PC-3 (cell line): ENCODE measurements around the gene DLGAP4. TPM values are rescaled to one million over a fixed set of nuclear protein-coding genes. Genes with fewer than 3 reads are reported as not detected.

Experiments used
- ATAC-seq: fragments of 200-7000 bp; cut with Tn5 transposase; 2 replicates; pipeline ENCODE4 v1.9.1; 2020; ENCODE audit warnings: mild to moderate bottlenecking, moderate library complexity
- BruUV-seq: library from RNA; stranded (reverse); fragments of 400-500 nt; replicated peaks from 2 replicates; lab custom pipeline; 2021; lab: Mats Ljungman, UMichigan
- CTCF ChIA-PET: fragments of 300-600 bp; sonication (Branson Sonifier 250); formaldehyde crosslinking; loops from one replicate; lab custom pipeline; 2022; ENCODE audit warnings: antibody characterized with exemption; lab: Charles Lee
- POLR2A ChIA-PET: fragments of 300-600 bp; sonication (Branson Sonifier 250); formaldehyde crosslinking; loops from one replicate; lab custom pipeline; 2022; ENCODE audit warnings: antibody characterized with exemption; ENCODE audit not compliant: unreplicated experiment; lab: Charles Lee
- DNase-seq: peaks from one replicate; pipeline ENCODE4 v3.0.0-alpha.2; 2015
- H2AFZ ChIP-seq: fragments of 300-600 bp; sonication (generic); 2 replicates; pipeline ENCODE4 v1.6.0; 2016; ENCODE audit warnings: antibody characterized with exemption, low read length
- H3F3A ChIP-seq: fragments of 300-600 bp; sonication (generic); one replicate; pipeline ENCODE4 v1.6.0; 2017; ENCODE audit warnings: antibody characterized with exemption, low read length, control low read depth, mild to moderate bottlenecking; ENCODE audit not compliant: unreplicated experiment
- H3K27ac ChIP-seq: fragments of 300-600 bp; sonication (generic); 2 replicates; pipeline ENCODE4 v1.5.1; 2016; ENCODE audit warnings: mild to moderate bottlenecking, low read length
- H3K27me3 ChIP-seq: fragments of 300-600 bp; sonication (generic); 2 replicates; pipeline ENCODE4 v1.6.1; 2016; ENCODE audit warnings: low read length, mixed read lengths
- H3K36me3 ChIP-seq: fragments of 300-600 bp; sonication (generic); 2 replicates; pipeline ENCODE4 v1.6.1; 2016; ENCODE audit warnings: low read depth, mixed run types, low read length, mixed read lengths
- H3K4me1 ChIP-seq: fragments of 300-600 bp; sonication (generic); 2 replicates; pipeline ENCODE4 v1.5.1; 2016; ENCODE audit warnings: low read length; ENCODE audit not compliant: insufficient read depth
- H3K4me2 ChIP-seq: fragments of 300-600 bp; sonication (generic); 2 replicates; pipeline ENCODE4 v1.6.0; 2016; ENCODE audit warnings: low read length
- H3K4me3 ChIP-seq: fragments of 300-600 bp; sonication (generic); 2 replicates; pipeline ENCODE4 v1.5.1; 2016; ENCODE audit warnings: mild to moderate bottlenecking, low read length, mixed read lengths
- H3K79me2 ChIP-seq: fragments of 300-600 bp; sonication (generic); 2 replicates; pipeline ENCODE4 v1.6.1; 2017; ENCODE audit warnings: low read length, mixed read lengths
- H3K9ac ChIP-seq: fragments of 300-600 bp; sonication (generic); 2 replicates; pipeline ENCODE4 v1.6.0; 2016; ENCODE audit warnings: mild to moderate bottlenecking, low read length
- H3K9me2 ChIP-seq: fragments of 300-600 bp; sonication (generic); replicated peaks from 2 replicates; pipeline ENCODE4 v1.6.1; 2016; ENCODE audit warnings: mixed run types, low read length, mixed read lengths
- H3K9me3 ChIP-seq: fragments of 300-600 bp; sonication (generic); 2 replicates; pipeline ENCODE4 v1.6.1; 2016; ENCODE audit warnings: low read length, mixed read lengths
- H4K20me1 ChIP-seq: fragments of 300-600 bp; sonication (generic); 2 replicates; pipeline ENCODE4 v1.6.1; 2016; ENCODE audit warnings: low read length, mixed read lengths
- EZH2 ChIP-seq: fragments of 300-600 bp; sonication (generic); IDR thresholded peaks from one replicate; pipeline ENCODE4 v1.6.1; 2017; ENCODE audit warnings: antibody characterized with exemption, mild to moderate bottlenecking, low read length; ENCODE audit not compliant: unreplicated experiment
- EZH2phosphoT487 ChIP-seq: fragments of 300-600 bp; sonication (generic); IDR thresholded peaks from 2 replicates; pipeline ENCODE4 v1.6.1; 2018; ENCODE audit warnings: mild to moderate bottlenecking, antibody characterized with exemption, low read length, borderline replicate concordance
- intact Hi-C: fragments of 100-400 bp; cut with micrococcal nuclease; formaldehyde crosslinking; loops from 2 replicates; pipeline ENCODE4 v1.9.0; 2023
- total RNA-seq: library from RNA; depleted of rRNA; stranded (reverse); fragments of >200 nt; gene quantifications from 2 replicates; pipeline ENCODE4 v1.2.3, GENCODE V29; 2014
- TF ChIP-seq, protein P1 (sequence below): fragments of 300-600 bp; sonication (generic); conservative IDR thresholded peaks from 2 replicates; pipeline ENCODE4 v1.5.1; 2017; ENCODE audit warnings: antibody characterized with exemption, low read depth, mild to moderate bottlenecking, low read length

The DLGAP4 gene
- total RNA-seq, 1 experiment from 2014 or later = 21.0 TPM

DNA sequence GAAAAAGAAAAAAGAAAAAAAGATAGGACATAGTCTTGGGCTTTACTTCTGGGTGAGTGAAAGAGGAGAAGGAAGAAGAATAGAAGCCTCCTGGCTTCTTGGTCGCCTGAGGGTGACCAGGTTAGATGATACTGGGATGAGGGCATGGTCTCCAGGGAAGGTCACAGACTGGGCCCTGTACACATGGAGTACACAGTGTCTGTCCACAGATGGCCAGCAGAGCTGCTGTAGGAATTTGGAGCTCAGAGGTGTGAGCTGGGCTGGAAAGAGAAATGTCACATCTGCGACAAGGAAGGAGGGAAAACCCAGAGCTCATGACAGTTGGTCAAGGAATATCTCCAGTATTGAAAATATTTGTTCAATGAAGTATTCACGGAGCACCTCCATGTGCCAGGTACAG lies 56.1 kb downstream of the DLGAP4 start:
- no peaks in the 10 kb centered on the region for H3K9me3 ChIP-seq
- H3K27ac ChIP-seq = no peak overlapping the region
- H3K36me3 ChIP-seq = no peaks in the 10 kb centered on the region
- intact Hi-C loops = no loop called here
- H4K20me1 ChIP-seq = no peaks in the 10 kb centered on the region
- H3K4me2 ChIP-seq = no peak overlapping the region
- H3K27me3 ChIP-seq = peaks cover 33% of the 10 kb centered on the region
- H3K9ac ChIP-seq = no peak overlapping the region
- ChIA-PET POLR2A (no interaction called here), CTCF (no interaction called here)
- H3K79me2 ChIP-seq = no peaks in the 10 kb centered on the region
- BruUV-seq = no TSS peak
- DNase-seq (no peak), ATAC-seq (no peak)
- no peak overlapping the region for H2AFZ ChIP-seq
- H3K4me3 ChIP-seq = no peak overlapping the region
- H3F3A ChIP-seq = no peaks in the 10 kb centered on the region
- no peaks in the 10 kb centered on the region for H3K9me2 ChIP-seq
- no peaks in the 10 kb centered on the region for H3K4me1 ChIP-seq
- TF ChIP-seq, protein P1, sequence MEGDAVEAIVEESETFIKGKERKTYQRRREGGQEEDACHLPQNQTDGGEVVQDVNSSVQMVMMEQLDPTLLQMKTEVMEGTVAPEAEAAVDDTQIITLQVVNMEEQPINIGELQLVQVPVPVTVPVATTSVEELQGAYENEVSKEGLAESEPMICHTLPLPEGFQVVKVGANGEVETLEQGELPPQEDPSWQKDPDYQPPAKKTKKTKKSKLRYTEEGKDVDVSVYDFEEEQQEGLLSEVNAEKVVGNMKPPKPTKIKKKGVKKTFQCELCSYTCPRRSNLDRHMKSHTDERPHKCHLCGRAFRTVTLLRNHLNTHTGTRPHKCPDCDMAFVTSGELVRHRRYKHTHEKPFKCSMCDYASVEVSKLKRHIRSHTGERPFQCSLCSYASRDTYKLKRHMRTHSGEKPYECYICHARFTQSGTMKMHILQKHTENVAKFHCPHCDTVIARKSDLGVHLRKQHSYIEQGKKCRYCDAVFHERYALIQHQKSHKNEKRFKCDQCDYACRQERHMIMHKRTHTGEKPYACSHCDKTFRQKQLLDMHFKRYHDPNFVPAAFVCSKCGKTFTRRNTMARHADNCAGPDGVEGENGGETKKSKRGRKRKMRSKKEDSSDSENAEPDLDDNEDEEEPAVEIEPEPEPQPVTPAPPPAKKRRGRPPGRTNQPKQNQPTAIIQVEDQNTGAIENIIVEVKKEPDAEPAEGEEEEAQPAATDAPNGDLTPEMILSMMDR = no peak
- no peak for TF ChIP-seq EZH2
- no peak for TF ChIP-seq EZH2phosphoT487

DNA sequence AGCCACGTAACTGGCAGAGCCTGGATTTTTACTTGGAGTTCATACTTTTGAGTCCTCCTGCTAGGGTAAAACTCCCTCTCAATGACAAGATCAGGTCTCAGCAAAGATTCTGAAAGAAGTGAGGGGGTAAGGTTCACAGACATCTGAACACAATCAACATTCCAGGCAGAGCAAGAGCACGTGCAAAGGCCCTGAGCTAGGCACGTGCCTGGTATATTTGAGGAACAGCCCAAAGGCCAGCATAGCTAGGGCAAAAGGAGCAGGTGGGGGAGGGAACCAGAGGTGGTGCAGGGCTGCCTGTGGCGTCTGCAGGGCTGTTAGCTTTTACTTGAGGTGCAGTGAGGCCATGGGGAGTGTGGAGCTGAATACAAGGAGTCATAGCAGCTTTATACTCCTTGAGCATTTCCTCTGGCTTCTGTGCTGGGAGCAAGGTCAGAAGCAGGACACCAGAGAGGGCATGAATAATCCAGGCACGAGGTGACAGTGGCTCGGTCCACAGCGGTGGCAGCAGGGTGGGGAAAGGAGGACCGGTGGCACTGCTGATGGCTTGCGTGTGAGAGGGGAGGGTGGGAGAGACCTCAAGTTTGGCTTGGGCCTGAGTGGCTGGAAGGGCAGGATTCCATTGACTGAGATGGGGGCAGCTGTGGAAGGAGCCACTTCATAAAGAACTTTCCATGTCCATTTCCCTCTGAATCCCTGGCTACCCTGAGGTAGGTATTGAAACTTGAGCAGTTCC lies 57.0 kb downstream of the DLGAP4 start:
- DNase-seq (no peak), ATAC-seq (no peak)
- BruUV-seq = no TSS peak
- Histone ChIP-seq H2AFZ (no peak overlapping the region), H3K27ac (no peak overlapping the region), H3K27me3 (peaks cover 40% of the 10 kb centered on the region), H3K9me3 (no peaks in the 10 kb centered on the region), H3K9ac (no peak overlapping the region), H3K4me3 (no peak overlapping the region), H3K79me2 (no peaks in the 10 kb centered on the region), H3K9me2 (no peaks in the 10 kb centered on the region), H3F3A (no peaks in the 10 kb centered on the region), H3K4me1 (no peaks in the 10 kb centered on the region), H3K4me2 (no peak overlapping the region), H3K36me3 (no peaks in the 10 kb centered on the region), H4K20me1 (no peaks in the 10 kb centered on the region)
- ChIA-PET POLR2A (no interaction called here), CTCF (no interaction called here)
- no peak for TF ChIP-seq EZH2phosphoT487
- TF ChIP-seq, protein P1 = no peak
- intact Hi-C loops = no loop called here

DNA sequence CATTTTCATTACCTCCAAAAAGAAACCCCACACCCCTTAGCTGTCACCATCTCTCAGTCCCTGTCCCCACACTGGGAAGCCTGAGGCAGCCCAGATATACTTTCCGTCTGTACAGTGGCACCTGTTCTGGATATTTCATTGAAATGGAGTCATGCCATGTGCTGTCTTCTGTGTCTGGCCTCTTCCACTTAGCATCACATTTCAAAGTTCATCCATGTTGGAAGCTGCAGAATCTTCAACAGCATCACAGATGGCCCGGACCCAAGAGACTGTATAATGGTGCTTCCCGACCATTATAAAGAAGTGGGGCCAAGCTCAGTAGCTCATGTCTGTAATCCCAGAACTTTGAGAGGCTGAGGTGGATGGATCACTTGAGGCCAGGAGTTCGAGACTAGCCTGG lies 58.4 kb downstream of the DLGAP4 start:
- ATAC-seq = no peak
- Histone ChIP-seq H3K4me3 (no peak overlapping the region), H3F3A (no peaks in the 10 kb centered on the region), H3K4me2 (no peak overlapping the region), H3K9ac (no peak overlapping the region), H3K79me2 (no peaks in the 10 kb centered on the region), H3K36me3 (no peaks in the 10 kb centered on the region), H4K20me1 (no peaks in the 10 kb centered on the region), H3K9me2 (no peaks in the 10 kb centered on the region), H3K9me3 (no peaks in the 10 kb centered on the region), H3K4me1 (no peaks in the 10 kb centered on the region), H2AFZ (no peak overlapping the region), H3K27ac (no peak overlapping the region), H3K27me3 (peaks cover 40% of the 10 kb centered on the region)
- no peak for DNase-seq
- TF ChIP-seq EZH2 = no peak
- TF ChIP-seq, protein P1 = no peak
- TF ChIP-seq EZH2phosphoT487 = no peak
- POLR2A ChIA-PET = no interaction called here
- CTCF ChIA-PET = no interaction called here
- intact Hi-C loops = no loop called here
- BruUV-seq = no TSS peak
